HG03571 (cell line): Measurements from ENCODE around the gene MEPE.
"Not testable (repeated sequence)": the region's sequence is repeated elsewhere in the genome, so short reads cannot be mapped to it uniquely, and the experiment has no call there.

Experiments used
- ATAC-seq: cut with Tn5 transposase; IDR thresholded peaks from one replicate; pipeline ENCODE4 v1.9.1; 2021; ENCODE audit not compliant: unreplicated experiment

The MEPE gene

DNA sequence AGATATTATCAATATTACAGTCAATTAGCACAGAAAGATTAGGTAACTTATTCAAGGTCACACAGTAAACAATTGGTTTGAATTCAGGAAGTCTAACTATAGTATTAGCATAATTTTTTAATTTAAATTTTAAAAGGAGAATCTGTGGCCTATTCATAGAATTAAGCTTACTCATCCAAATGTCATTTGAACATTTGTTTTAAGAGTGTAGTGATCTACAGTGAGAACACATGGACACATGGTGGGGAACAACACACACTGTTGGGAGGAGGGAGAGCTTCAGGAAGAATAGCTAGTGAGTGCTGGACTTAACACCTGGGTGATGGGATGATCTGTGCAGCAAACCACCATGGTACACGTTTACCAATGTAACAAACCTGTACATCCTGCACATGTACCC is 48.3 kb downstream of the MEPE start:
- no peak for ATAC-seq

DNA sequence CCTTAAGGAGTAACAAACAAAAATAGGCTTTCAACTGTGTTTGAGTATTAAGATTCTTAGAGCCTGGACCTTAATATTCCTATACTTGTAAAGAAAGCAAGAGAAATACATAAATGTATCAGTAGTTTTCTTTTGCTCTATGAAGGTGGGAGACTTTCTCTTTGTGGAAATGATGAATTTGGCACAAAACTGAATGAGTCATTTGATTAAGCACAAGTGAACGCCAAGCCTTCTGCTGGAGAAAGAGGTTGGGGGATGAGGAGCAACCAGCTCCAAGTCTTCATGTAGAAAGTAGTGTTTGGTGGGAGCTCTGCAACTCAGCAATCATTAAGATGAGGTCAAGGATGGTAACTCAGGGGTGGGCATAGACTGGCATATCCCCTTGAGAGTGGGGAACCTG is 49.6 kb downstream of the MEPE start:
- ATAC-seq: no peak

DNA sequence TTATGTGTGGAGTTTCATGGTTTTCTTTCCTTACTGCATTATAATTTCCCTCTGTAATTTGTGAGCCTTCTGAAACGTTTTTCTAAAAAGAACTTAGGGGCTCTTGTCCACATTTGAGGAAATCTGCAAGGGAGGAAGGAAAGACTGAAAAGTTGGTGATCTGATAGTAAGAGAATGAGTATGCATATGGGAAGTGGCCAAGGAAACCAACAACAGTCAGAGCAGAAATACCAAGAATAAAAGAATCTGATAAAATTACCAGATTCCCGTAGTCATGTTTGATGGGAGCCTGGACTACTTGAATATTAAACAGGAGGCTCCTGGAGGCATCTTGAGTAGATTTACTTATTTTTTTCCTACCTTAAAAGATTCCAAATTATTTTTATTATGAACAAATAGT is 50.1 kb downstream of the MEPE start:
- ATAC-seq: no peak

DNA sequence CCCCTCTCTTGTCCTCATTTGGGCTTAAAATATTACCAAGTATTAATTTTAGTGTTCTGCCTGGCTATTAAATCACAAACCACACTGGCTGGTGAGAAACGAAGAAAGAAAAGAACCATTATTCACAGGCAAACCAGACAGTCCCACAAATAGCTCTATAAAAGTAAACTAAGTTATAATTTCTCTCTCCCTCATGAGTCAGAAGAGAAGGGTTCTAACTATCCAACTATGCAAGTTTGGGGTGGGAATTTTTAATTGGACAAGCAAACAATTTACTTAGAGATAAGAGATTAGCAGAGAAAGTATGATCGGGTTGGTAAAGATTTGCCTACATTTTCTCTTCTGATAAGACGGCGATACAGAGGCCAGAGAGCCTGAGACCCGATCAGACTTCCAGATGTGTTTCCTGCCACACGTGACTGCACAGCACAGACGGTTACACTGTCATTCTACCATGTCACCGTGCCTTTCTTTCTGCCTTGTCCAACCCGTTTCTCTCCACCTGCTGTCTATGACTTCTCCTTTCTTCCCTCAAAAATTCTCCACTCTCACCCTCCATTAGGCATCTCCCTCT is 52.3 kb downstream of the MEPE start:
- no peak for ATAC-seq

DNA sequence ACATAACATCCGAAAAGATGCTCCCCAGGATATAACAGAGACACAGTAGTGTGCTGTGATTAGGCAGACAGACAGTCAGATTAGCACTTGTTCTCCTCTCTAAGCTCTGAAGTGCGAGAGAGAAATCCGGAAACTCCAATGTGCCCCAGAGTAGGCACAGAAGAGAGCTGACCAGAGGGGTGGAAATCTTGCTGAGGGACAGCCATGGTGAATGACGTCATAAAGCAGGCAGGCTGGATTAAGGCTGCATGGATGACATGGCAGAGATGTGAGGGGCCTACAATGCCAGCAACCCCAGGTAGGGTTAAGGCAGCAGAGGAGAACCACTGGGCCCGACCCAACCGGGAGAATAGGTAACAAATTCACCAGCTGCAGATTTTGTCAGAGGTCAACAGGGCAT is 53.3 kb downstream of the MEPE start:
- ATAC-seq: no peak

DNA sequence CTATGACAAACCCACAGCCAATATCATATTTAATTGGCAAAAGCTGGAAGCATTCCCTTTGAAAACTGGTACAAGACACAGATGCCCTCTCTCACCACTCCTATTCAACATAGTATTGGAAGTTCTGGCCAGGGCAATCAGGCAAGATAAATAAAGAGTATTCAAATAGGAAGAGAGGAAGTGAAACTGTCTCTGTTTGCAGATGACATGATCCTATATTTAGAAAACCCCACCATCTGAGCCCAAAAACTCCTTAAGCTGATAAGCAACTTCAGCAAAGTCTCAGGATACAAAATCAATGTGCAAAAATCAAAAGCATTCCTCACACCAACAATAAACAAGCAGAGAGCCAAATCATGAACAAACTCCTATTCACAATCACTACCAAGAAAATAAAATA is 58.0 kb downstream of the MEPE start:
- ATAC-seq: not testable (repeated sequence)

DNA sequence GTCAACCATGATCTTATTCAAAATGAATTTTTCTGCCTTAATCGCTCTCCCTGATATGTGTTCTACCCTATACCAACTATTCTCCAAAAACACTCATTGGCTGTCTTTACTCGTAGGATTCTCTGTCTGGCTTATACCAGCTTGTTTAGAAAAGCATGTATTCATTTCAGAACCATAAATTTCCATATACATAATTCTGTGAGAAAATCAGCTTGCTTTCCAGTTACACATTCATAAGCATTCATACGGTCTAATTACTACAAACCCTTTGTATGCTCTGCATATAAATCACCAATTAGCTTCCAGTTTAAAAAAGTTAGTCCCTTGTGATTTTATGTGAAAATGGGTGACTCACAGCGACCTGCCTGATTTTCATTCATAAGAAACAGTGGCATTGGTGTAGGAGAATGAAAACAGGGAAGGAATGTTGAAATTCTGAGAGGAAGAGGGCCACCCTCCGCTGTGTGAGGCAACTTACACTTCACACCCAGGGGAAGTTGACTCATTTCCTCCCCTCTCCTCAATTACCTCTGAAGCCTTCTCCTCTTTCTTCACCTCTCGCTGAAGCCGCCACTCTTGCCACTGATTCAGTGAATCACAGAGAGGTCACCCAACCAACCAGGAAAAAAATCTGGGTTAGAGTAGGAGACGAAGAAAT is 63.3 kb downstream of the MEPE start:
- ATAC-seq: no peak
